GM23248 (cell line): Measurements from ENCODE around the gene KDM2B. TPM values are rescaled to one million over a fixed set of nuclear protein-coding genes. Genes with fewer than 3 reads are reported as not detected.
A peak's percentile ranks its signal among the peaks of the same experiment; 100 is the strongest.

Experiments used
- DNase-seq: peaks from one replicate; pipeline ENCODE4 v3.0.0-alpha.2; 2015
- H2AFZ ChIP-seq: fragments of 200-600 bp; sonication (generic); 2 replicates; pipeline ENCODE4 v1.6.1; 2016; ENCODE audit warnings: antibody characterized with exemption
- H3F3A ChIP-seq: fragments of 200-600 bp; sonication (generic); 2 replicates; pipeline ENCODE4 v1.6.1; 2016; ENCODE audit warnings: mild to moderate bottlenecking, antibody characterized with exemption, mixed run types; ENCODE audit not compliant: insufficient read depth
- H3K27ac ChIP-seq: fragments of 200-600 bp; sonication (generic); 2 replicates; pipeline ENCODE4 v1.5.1; 2016; ENCODE audit warnings: mild to moderate bottlenecking
- H3K27me3 ChIP-seq: fragments of 200-600 bp; sonication (generic); replicated peaks from 2 replicates; pipeline ENCODE4 v1.6.1; 2016; ENCODE audit warnings: mild to moderate bottlenecking; ENCODE audit not compliant: insufficient read depth
- H3K36me3 ChIP-seq: fragments of 200-600 bp; sonication (generic); 2 replicates; pipeline ENCODE4 v1.6.1; 2016; ENCODE audit warnings: low read depth, mild to moderate bottlenecking
- H3K4me1 ChIP-seq: fragments of 200-600 bp; sonication (generic); 2 replicates; pipeline ENCODE4 v1.6.1; 2016; ENCODE audit warnings: mild to moderate bottlenecking; ENCODE audit not compliant: insufficient read depth
- H3K4me2 ChIP-seq: fragments of 200-600 bp; sonication (generic); one replicate; pipeline ENCODE4 v1.6.1; 2016; ENCODE audit warnings: mild to moderate bottlenecking; ENCODE audit not compliant: unreplicated experiment
- H3K4me3 ChIP-seq: fragments of 200-600 bp; sonication (generic); 2 replicates; pipeline ENCODE4 v1.5.1; 2016; ENCODE audit warnings: mild to moderate bottlenecking
- H3K79me2 ChIP-seq: fragments of 200-600 bp; sonication (generic); 2 replicates; pipeline ENCODE4 v1.6.1; 2016; ENCODE audit warnings: mild to moderate bottlenecking; ENCODE audit not compliant: insufficient read depth
- H3K9ac ChIP-seq: fragments of 200-600 bp; sonication (generic); 2 replicates; pipeline ENCODE4 v1.6.1; 2016; ENCODE audit warnings: mild to moderate bottlenecking
- H3K9me2 ChIP-seq: fragments of 200-600 bp; sonication (generic); 2 replicates; pipeline ENCODE4 v1.6.1; 2016; ENCODE audit warnings: mixed run types, mild to moderate bottlenecking, moderate library complexity; ENCODE audit not compliant: insufficient read depth
- H3K9me3 ChIP-seq: fragments of 200-600 bp; sonication (generic); one replicate; pipeline ENCODE4 v1.6.1; 2017; ENCODE audit warnings: low read depth
- H4K20me1 ChIP-seq: fragments of 200-600 bp; sonication (generic); 2 replicates; pipeline ENCODE4 v1.6.0; 2016; ENCODE audit not compliant: insufficient read depth
- EZH2 ChIP-seq: fragments of 200-600 bp; sonication (generic); IDR thresholded peaks from 2 replicates; pipeline ENCODE4 v1.6.1; 2018; ENCODE audit warnings: antibody characterized with exemption, mild to moderate bottlenecking; ENCODE audit not compliant: insufficient read depth, poor library complexity, severe bottlenecking
- EZH2phosphoT487 ChIP-seq: fragments of 200-600 bp; sonication (generic); IDR thresholded peaks from 2 replicates; pipeline ENCODE4 v1.6.1; 2018; ENCODE audit warnings: antibody characterized with exemption, moderate library complexity, mild to moderate bottlenecking, low read depth; ENCODE audit not compliant: insufficient read depth
- WGBS, 2 experiments: methylation state at CpG; one replicate each; pipeline ENCODE4 v1.1.6; 2015 to 2017; ENCODE audit warnings: low lambda C conversion rate in 2 of 2, low coverage in 1 of 2; ENCODE audit errors: missing lambda C conversion rate in 2 of 2; 5-methylcytosine and 5-hydroxymethylcytosine counted together
- in situ Hi-C: fragments of 300-500 bp; cut with MboI; formaldehyde crosslinking; loops from 2 replicates; pipeline ENCODE4 v1.15.0; 2020
- polyA plus RNA-seq: library from polyadenylated mRNA; unstranded; fragments of >200 nt; fragmentation: Nextera tagmentation; extraction: Ambion mirVana; gene quantifications from 2 replicates; pipeline ENCODE4 v1.2.1, GENCODE V29; 2016
- total RNA-seq: library from RNA; depleted of rRNA; stranded (reverse); fragments of >200 nt; shearing (Covaris generic); gene quantifications from 2 replicates; pipeline ENCODE4 v1.2.3, GENCODE V29; 2014

The KDM2B gene
- total and polyA plus RNA-seq, 2 experiments from 2014 or later, result 8.2 to 20.1 TPM

GRCh38 chr12:121570467-121571283 is 10.1 kb downstream of the KDM2B start:
- in situ Hi-C loops, result no loop called here
- no peak overlapping the region for H3K4me3 ChIP-seq
- H3K4me1 ChIP-seq, result no peaks in the 10 kb centered on the region
- WGBS, 2 experiments, result 77% methylated on average over 5 of the region's 5 CpGs
- H3K36me3 ChIP-seq, result peaks cover 4% of the 10 kb centered on the region; the same call in 1 of the 2 replicates
- no peak overlapping the region for H2AFZ ChIP-seq
- H3K9me2 ChIP-seq, result no peaks in the 10 kb centered on the region
- no peaks in the 10 kb centered on the region for H3K9me3 ChIP-seq
- H4K20me1 ChIP-seq, result no peaks in the 10 kb centered on the region
- TF ChIP-seq EZH2phosphoT487 (no peak), EZH2 (no peak)
- H3K27ac ChIP-seq, result no peak overlapping the region
- H3K27me3 ChIP-seq, result no peaks in the 10 kb centered on the region
- no peak overlapping the region for H3K9ac ChIP-seq
- H3K79me2 ChIP-seq, result no peaks in the 10 kb centered on the region
- H3F3A ChIP-seq, result no peaks in the 10 kb centered on the region
- no peak for DNase-seq
- H3K4me2 ChIP-seq, result no peak overlapping the region

GRCh38 chr12:121568971-121569751 is 11.7 kb downstream of the KDM2B start:
- Histone ChIP-seq H3K9ac (no peak overlapping the region), H4K20me1 (no peaks in the 10 kb centered on the region), H3K9me3 (no peaks in the 10 kb centered on the region), H3K4me3 (no peak overlapping the region), H3K9me2 (no peaks in the 10 kb centered on the region), H3K79me2 (no peaks in the 10 kb centered on the region), H3K4me2 (no peak overlapping the region), H2AFZ (peak overlapping the region; percentile 24; the same call in 1 of the 2 replicates), H3K4me1 (no peaks in the 10 kb centered on the region), H3K27ac (no peak overlapping the region), H3K36me3 (peaks cover 4% of the 10 kb centered on the region; the same call in 1 of the 2 replicates), H3F3A (no peaks in the 10 kb centered on the region), H3K27me3 (no peaks in the 10 kb centered on the region)
- TF ChIP-seq EZH2, result no peak
- no peak for TF ChIP-seq EZH2phosphoT487
- peak; percentile 55 for DNase-seq
- in situ Hi-C loops, result no loop called here
- 41 to 43% methylated on average over 13 of the region's 13 CpGs for WGBS, 2 experiments

DNA sequence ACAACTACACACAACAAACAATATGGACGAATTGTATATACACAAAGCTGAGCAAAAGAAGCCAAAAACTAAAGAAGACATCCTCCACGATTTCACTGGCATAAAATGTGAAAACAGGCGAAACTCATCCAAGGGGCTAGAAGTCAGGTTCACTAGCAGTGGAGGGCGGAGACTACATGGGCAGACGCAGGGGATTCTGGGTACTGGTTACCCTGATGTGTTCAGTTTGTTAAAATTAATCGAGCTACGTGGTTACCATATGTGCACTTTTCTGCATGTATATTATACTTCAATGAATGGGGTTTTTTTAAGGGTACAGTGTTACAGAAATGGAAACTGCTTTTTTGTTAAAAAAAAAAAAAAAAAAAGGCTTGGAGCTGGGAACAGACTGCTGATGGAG is 12.3 kb downstream of the KDM2B start:
- in situ Hi-C loops, result no loop called here
- no peak overlapping the region for H3K4me3 ChIP-seq
- peak overlapping the region; percentile 24; the same call in 1 of the 2 replicates for H2AFZ ChIP-seq

DNA sequence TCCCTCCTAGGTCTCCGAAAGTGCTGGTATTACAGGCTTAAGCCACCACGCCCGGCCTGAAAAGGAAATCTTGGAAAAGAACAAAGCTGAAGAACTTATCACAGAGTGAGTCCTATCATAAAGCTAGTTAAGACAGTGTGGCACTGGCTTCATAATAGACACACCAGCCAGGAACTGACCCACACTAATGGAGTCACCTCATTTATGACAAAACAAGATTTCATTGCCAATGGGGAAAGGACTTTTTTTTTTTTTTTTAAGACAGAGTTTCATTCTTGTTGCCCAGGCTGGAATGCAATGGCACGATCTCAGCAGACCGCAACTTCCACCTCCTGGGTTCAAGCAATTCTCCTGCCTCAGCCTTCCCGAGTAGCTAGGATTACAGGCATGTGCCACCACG is 15.7 kb downstream of the KDM2B start:
- in situ Hi-C loops, result no loop called here
- H3K27ac ChIP-seq, result no peak overlapping the region
- H3K4me2 ChIP-seq, result no peak overlapping the region
- TF ChIP-seq EZH2 (no peak), EZH2phosphoT487 (no peak)
- no peaks in the 10 kb centered on the region for H3K79me2 ChIP-seq
- H3K4me1 ChIP-seq, result no peaks in the 10 kb centered on the region
- no peaks in the 10 kb centered on the region for H3F3A ChIP-seq
- no peak for DNase-seq
- no peaks in the 10 kb centered on the region for H3K36me3 ChIP-seq
- no peak overlapping the region for H3K4me3 ChIP-seq
- H3K27me3 ChIP-seq, result no peaks in the 10 kb centered on the region
- H3K9ac ChIP-seq, result no peak overlapping the region
- 85 to 89% methylated on average over 7 of the region's 7 CpGs for WGBS, 2 experiments
- H3K9me3 ChIP-seq, result no peaks in the 10 kb centered on the region
- no peak overlapping the region for H2AFZ ChIP-seq
- no peaks in the 10 kb centered on the region for H3K9me2 ChIP-seq
- H4K20me1 ChIP-seq, result no peaks in the 10 kb centered on the region

More for the DNA sequence above, 12.3 kb downstream of the KDM2B start:
- Histone ChIP-seq H3K36me3 (peaks cover 4% of the 10 kb centered on the region; the same call in 1 of the 2 replicates), H3F3A (no peaks in the 10 kb centered on the region), H3K27me3 (no peaks in the 10 kb centered on the region), H3K4me2 (no peak overlapping the region), H3K9ac (no peak overlapping the region), H3K9me3 (no peaks in the 10 kb centered on the region), H3K4me1 (no peaks in the 10 kb centered on the region), H3K27ac (no peak overlapping the region), H3K9me2 (no peaks in the 10 kb centered on the region), H4K20me1 (no peaks in the 10 kb centered on the region), H3K79me2 (no peaks in the 10 kb centered on the region)
- WGBS, 2 experiments, result 66 to 68% methylated on average over 7 of the region's 7 CpGs
- DNase-seq, result no peak
- TF ChIP-seq EZH2phosphoT487 (no peak), EZH2 (no peak)
